GM12891 (cell line): ENCODE measurements around the gene LNP1.

Experiments used
- DNase-seq: peaks from one replicate; pipeline ENCODE4 v3.0.0; 2011; ENCODE audit warnings: low spot score; ENCODE audit not compliant: insufficient read length
- FAIRE-seq: peaks from 2 replicates; lab custom pipeline; 2011; peaks lifted over from hg19 to GRCh38; lab: Jason Lieb, UNC
- PAX5 ChIP-seq: IDR thresholded peaks from 2 replicates; pipeline ENCODE4 v1.6.1; 2011; ENCODE audit warnings: low read length, moderate library complexity, mild to moderate bottlenecking; ENCODE audit not compliant: insufficient read depth, severe bottlenecking
- POLR2A ChIP-seq: IDR thresholded peaks from 2 replicates; pipeline ENCODE4 v1.6.1; 2011; ENCODE audit warnings: low read depth, low read length, control low read depth
- POLR2AphosphoS5 ChIP-seq: IDR thresholded peaks from 2 replicates; pipeline ENCODE4 v1.6.1; 2011; ENCODE audit warnings: low read depth, low read length, control low read depth
- POU2F2 ChIP-seq: IDR thresholded peaks from 2 replicates; pipeline ENCODE4 v1.6.1; 2011; ENCODE audit warnings: low read depth, mild to moderate bottlenecking, control low read depth, low read length, moderate library complexity
- SPI1 ChIP-seq: IDR thresholded peaks from 2 replicates; pipeline ENCODE4 v1.6.1; 2011; ENCODE audit warnings: low read depth, low read length, control low read depth
- TAF1 ChIP-seq: IDR thresholded peaks from 2 replicates; pipeline ENCODE4 v1.6.1; 2011; ENCODE audit warnings: low read depth, low read length, control low read depth

The LNP1 gene

DNA sequence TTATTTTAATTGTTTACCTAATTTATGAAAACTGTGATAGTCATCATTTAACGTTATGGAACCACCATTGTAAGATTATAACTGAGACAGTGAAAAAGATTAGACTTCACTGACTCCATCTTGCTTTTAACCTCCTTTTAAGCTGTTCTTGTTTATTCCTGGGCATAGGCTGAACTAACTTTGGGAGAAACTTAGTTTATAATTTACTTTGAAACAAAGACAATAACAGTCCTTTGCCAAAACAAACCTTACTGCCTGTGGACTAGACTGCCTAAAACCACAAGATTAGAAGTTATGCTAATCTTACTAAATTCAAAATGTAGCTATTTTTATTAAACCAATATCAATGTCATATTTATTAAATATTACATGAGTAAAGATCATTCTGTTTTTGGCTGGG is 46.7 kb downstream of the LNP1 start:
- DNase-seq (no peak), FAIRE-seq (no peak)
- TF ChIP-seq SPI1: no peak
- TF ChIP-seq PAX5: no peak
- TF ChIP-seq TAF1: no peak
- no peak for TF ChIP-seq POLR2A
- TF ChIP-seq POU2F2: no peak
- no peak for TF ChIP-seq POLR2AphosphoS5

DNA sequence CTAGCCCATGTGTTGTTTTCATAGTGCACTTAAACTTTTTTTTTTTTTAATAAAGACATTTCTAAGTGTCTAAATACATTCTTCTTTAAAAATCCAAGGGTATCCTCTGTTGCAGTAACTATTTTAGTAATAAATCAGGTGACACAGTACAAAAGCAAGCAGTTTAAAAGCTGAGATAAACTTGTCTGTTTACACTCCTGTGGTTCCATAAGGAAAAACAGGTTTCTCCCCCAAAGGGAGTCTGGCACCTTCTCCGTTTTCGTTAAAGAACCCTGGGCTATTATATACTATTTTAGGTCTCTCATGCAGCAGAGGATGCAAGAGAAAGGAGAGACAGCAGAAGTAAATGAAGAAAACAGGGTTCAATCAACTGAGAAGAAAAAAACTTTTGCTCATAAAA is 47.9 kb downstream of the LNP1 start:
- no peak for TF ChIP-seq PAX5
- TF ChIP-seq POLR2A: no peak
- no peak for TF ChIP-seq SPI1
- TF ChIP-seq POLR2AphosphoS5: no peak
- TF ChIP-seq TAF1: no peak
- no peak for FAIRE-seq
- DNase-seq: no peak

DNA sequence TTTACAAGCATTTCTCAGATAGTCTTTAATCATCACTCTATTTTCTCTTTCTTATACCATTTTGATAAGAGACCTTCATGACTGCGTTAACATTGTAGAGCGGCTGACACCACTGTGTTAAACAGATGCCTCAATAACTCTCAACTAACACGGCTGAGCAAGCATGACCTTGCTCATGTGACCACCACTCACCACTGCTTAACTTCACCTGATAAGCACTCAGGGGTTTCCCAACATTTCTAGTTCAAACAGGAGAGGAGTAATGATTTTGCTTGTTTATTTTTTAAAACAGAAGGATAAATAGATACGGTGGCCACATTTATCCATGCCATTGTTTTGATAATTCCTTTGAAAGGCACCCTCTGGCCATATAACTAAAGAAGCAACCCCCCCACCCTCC is 53.3 kb downstream of the LNP1 start:
- FAIRE-seq (no peak), DNase-seq (no peak)
- TF ChIP-seq SPI1: no peak
- no peak for TF ChIP-seq PAX5
- no peak for TF ChIP-seq POU2F2
- TF ChIP-seq POLR2A: no peak
- TF ChIP-seq POLR2AphosphoS5: no peak
- no peak for TF ChIP-seq TAF1

DNA sequence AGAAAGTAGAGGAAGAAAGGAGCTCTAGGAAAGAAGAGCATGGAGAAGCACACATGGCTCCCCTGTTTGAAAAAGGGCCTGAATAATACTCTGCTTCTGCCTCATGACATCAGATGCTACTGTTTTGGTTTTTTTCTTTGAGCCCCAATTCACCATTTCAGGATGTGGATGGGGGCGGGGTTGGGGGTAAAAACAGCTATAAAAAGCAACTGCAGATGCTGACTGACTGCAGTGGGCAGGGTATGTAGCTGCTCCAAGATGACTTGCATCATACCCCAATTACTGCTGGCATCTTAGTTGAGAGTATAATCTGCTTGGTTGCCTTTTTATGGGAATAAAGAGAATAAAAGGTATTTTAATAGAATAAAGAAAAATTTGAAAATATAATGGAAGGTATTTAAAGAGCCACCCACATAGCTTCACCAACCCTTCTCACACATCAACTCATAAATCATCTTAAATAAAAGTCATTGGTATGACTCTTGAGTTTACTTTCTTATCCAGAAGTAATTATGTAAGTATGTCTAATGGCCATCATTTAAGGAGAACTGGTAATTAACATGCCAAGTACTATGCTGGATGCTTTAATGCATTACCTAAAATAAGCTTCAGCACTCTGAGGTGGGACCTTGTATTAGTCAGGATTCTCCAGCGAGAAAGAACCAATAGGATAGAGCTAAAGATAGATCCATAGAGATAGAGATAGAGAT is 54.7 kb downstream of the LNP1 start:
- TF ChIP-seq POLR2AphosphoS5 (no peak), POU2F2 (no peak), TAF1 (no peak), POLR2A (no peak), SPI1 (no peak), PAX5 (no peak)
- DNase-seq (no peak), FAIRE-seq (no peak)

DNA sequence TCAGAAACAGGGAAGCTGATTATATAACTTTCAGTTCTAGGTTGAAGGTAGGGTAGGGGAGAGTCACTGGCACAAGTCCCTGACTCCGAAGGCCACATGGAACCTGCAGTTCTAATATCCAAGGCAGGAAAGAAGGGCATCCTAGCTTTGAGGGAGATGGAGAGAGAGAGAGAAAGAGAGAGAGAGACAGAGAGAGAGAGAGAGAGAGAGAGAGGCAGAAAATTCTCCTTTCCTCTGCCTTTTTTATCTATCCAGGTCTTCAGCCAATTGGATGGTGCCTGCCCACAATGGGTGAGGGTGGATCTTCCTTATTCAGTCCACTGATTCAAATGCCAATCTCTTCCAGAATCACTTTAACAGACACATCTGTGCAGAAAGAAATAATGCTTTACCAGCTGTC is 55.4 kb downstream of the LNP1 start:
- FAIRE-seq: no peak
- no peak for DNase-seq
- no peak for TF ChIP-seq SPI1

DNA sequence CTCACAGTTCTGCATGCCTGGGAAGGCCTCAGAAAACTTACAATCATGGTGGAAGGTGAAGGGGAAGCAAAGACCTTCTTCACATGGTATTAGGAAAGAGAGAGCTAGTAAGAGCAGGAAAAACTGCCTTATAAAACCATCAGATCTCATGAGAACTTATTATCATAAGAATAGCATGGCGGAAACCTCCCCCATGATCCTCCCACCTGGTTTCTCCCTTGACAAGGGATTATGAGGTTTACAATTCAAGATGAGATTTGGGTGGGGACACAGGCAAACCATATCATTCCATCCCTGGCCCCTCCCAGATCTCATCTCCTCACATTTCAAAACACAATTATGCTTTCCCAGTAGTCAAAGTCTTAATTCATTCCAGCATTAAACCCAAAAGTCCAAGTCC is 56.5 kb downstream of the LNP1 start:
- TF ChIP-seq TAF1: no peak
- DNase-seq (no peak), FAIRE-seq (no peak)

DNA sequence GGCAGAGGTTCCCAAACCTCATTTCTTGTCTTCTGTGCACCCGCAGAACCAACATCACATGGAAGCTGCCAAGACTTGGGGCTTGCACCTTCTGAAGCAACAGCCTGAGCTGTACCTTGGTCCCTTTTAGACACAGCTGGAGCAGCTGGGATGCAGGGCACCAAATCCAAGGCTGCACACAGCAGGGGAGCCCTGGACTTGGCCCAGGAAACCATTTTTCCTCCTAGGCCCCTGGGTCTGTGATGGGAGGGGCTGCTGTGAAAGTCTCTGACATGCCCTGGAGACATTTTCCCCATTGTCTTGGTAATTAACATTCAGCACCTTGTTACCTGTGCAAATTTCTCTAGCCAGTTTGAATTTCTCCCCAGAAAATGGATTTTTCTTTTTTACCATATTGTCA is 57.5 kb downstream of the LNP1 start:
- no peak for FAIRE-seq
- TF ChIP-seq POU2F2: no peak
- no peak for TF ChIP-seq POLR2A
- TF ChIP-seq TAF1: no peak
- TF ChIP-seq PAX5: no peak
- no peak for TF ChIP-seq SPI1
- no peak for TF ChIP-seq POLR2AphosphoS5
- no peak for DNase-seq

DNA sequence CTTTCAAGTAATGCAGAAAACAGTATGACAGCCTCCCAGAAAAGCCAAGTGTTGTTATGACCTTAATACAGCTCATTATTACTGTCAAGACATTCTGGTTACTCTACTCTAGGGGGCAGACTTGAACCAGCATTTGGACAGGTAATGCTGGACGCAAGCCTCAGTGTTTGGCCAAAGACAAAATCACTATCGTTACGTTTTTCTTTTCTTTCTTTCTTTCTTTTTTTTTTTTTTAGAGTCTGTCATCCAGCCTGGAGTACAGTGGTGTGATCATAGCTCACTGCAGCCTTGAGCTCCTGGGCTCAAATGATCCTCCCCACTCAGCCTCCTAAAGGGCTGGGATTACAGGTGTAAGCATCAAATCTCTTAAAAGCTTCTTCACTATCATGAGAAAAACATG is 61.7 kb downstream of the LNP1 start:
- no peak for TF ChIP-seq POLR2A
- no peak for TF ChIP-seq POLR2AphosphoS5
- TF ChIP-seq SPI1: no peak
- no peak for TF ChIP-seq TAF1
- no peak for TF ChIP-seq PAX5
- no peak for TF ChIP-seq POU2F2
- DNase-seq: peak; percentile 42
- FAIRE-seq: peak; percentile 83

DNA sequence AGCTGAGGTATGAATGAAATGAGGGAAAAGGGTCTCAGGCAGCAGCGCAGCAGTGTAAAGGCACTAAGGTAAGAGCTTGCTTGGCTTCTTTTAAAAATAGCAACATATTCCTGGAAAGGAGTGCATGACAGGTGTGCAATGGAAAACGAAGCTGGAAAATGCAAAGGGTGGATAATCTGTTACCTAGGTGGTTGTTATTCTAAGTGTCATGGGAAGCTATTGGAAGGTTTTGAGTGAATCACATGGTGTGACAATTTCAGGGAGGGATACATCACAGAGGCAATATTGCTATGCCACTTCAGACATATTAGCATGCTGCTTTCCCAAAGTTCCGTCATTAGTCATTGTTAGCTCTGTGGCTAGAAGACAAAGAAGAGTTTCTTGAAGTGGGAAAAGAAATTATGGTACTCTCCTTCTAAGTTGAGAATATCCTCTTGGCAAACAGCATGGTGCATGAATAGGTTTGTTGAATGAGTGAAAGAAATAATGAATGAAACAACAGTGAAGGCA is 62.4 kb downstream of the LNP1 start:
- DNase-seq (no peak), FAIRE-seq (no peak)
- TF ChIP-seq POLR2AphosphoS5 (no peak), SPI1 (no peak), POLR2A (no peak), POU2F2 (no peak)

DNA sequence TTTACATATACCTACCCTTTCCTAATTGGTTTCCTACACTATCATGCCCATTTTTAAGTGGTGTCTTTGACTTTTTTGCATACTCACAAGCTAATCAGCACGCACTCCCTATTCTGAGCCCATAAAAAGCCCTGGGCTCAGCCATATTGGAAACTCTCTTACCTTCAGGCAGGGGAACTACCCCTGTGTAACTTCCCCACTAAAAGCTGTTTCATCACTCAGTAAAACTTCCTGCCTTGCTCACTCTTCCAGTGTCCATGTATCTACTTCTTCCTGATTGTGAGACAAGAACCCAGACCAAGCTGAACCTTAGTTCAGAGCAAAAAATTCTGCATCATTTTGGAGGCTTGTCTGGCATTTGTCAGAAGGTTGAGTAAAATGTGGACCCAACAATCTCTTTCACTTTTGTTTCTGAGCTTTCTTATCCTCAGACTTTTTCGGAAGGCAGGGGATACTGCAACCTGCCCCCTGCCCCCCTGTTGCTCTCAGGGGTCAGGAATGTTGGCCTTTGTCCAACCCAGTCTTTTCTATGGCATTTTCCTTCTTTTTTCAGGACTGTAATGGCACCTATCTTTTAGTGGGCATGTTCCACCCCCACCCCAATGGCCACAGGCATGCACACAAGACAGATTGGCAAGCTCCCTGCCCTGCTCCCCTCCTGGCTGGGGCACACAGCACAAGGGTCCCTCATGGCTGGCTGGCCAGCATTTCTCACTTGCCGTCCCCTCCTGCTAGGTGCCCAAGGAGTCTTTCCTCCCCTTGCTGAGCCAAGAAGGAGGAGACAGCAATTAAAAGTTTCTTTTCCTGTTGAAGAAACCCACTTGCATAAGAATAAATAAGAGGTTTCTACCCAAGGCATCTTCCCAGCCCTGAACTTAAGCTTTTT is 64.8 kb downstream of the LNP1 start:
- no peak for DNase-seq
- no peak for TF ChIP-seq TAF1
- no peak for TF ChIP-seq SPI1
- no peak for TF ChIP-seq POLR2AphosphoS5
- TF ChIP-seq POLR2A: no peak
- TF ChIP-seq POU2F2: no peak
- no peak for TF ChIP-seq PAX5
- FAIRE-seq: no peak

DNA sequence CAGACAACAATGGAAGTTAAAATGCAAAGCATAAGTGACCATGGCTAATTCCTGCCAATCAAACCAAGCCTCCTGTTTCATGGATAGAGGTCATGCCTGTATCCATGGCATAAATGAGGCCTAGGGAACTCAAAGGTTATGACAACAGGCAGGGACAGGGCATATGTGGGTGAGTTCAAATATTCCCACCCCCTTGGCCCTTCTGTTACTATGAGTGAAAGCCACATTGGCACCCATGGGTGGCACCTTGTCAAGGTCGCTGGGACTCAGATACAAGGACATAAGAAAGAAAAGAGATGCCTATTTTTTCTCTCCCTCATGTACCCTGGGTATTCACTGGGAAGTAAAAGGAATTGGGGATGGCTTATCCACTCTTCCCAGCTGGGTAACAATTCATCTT is 65.8 kb downstream of the LNP1 start:
- TF ChIP-seq PAX5 (no peak), TAF1 (no peak), SPI1 (no peak), POLR2A (no peak), POLR2AphosphoS5 (no peak)

More for the DNA sequence above, 65.8 kb downstream of the LNP1 start:
- FAIRE-seq (no peak), DNase-seq (no peak)
